Naive thymus-derived CD8-positive, alpha-beta T cell (primary cell): ENCODE results near the gene GRK6. TPM values are rescaled to one million over a fixed set of nuclear protein-coding genes. Genes with fewer than 3 reads are reported as not detected.

Experiments used
- ATAC-seq, 2 donors: fragments of 150-1000 bp; cut with Tn5 transposase in 1 of 2; sonication (Bioruptor Pico), chemical (Tn5 transposase) in 1 of 2; 1 replicate in 1 of 2; 2 replicates in 1 of 2; pipeline ENCODE4 v1.10.0; 2021; ENCODE audit warnings: mild to moderate bottlenecking in 2 of 2, moderate library complexity in 2 of 2
- POLR2A ChIA-PET: fragments of 350-600 bp; sonication (Branson Sonifier 250); formaldehyde crosslinking; loops from one replicate; lab custom pipeline; 2021; ENCODE audit warnings: antibody characterized with exemption; lab: Charles Lee
- DNase-seq, 10 donors: peaks; one replicate each; pipeline versions ENCODE4 v3.0.0 to v3.0.0-alpha.2; 2020 to 2022
- H3K27ac Mint-ChIP-seq, 10 donors: one replicate each; pipeline ENCODE4 v1.8.0; 2020 to 2022; ENCODE audit warnings: mild to moderate bottlenecking in 10 of 10, mixed read lengths in 10 of 10, moderate library complexity in 4 of 10, inconsistent platforms in 1 of 10
- H3K27me3 Mint-ChIP-seq, 5 donors: one replicate each; pipeline ENCODE4 v1.8.0; 2021 to 2022; ENCODE audit warnings: mixed read lengths in 5 of 5
- H3K36me3 Mint-ChIP-seq, 3 donors: one replicate each; pipeline ENCODE4 v1.8.0; 2020 to 2022; ENCODE audit warnings: mixed read lengths in 3 of 3, mild to moderate bottlenecking in 2 of 3, inconsistent platforms in 1 of 3
- H3K4me1 Mint-ChIP-seq, 4 donors: one replicate each; pipeline ENCODE4 v1.8.0; 2021 to 2022; ENCODE audit warnings: mixed read lengths in 4 of 4
- H3K4me3 Mint-ChIP-seq, 10 donors: one replicate each; pipeline ENCODE4 v1.8.0; 2020 to 2022; ENCODE audit warnings: mild to moderate bottlenecking in 10 of 10, mixed read lengths in 10 of 10, moderate library complexity in 6 of 10, inconsistent platforms in 1 of 10
- H3K9me3 Mint-ChIP-seq, 9 donors: one replicate each; pipeline ENCODE4 v1.8.0; 2020 to 2022; ENCODE audit warnings: mixed read lengths in 9 of 9, mild to moderate bottlenecking in 3 of 9, inconsistent platforms in 1 of 9, moderate library complexity in 1 of 9
- polyA plus RNA-seq, 3 donors: library from polyadenylated mRNA; unstranded; fragments of 300-500 nt; fragmentation: Illumina TruSeq; gene quantifications; one replicate each; pipeline ENCODE4 v1.2.3, GENCODE V29; 2021
- total RNA-seq, 8 experiments: library from RNA in 2 of 8; stranded (reverse) in 2 of 8; gene quantifications; one replicate each; pipeline ENCODE4 v1.2.3 and lab custom pipeline; 2021 to 2026

Gene GRK6
- total and polyA plus RNA-seq, 5 experiments from 2014 or later: 83.1 to 204 (median 176) TPM

DNA sequence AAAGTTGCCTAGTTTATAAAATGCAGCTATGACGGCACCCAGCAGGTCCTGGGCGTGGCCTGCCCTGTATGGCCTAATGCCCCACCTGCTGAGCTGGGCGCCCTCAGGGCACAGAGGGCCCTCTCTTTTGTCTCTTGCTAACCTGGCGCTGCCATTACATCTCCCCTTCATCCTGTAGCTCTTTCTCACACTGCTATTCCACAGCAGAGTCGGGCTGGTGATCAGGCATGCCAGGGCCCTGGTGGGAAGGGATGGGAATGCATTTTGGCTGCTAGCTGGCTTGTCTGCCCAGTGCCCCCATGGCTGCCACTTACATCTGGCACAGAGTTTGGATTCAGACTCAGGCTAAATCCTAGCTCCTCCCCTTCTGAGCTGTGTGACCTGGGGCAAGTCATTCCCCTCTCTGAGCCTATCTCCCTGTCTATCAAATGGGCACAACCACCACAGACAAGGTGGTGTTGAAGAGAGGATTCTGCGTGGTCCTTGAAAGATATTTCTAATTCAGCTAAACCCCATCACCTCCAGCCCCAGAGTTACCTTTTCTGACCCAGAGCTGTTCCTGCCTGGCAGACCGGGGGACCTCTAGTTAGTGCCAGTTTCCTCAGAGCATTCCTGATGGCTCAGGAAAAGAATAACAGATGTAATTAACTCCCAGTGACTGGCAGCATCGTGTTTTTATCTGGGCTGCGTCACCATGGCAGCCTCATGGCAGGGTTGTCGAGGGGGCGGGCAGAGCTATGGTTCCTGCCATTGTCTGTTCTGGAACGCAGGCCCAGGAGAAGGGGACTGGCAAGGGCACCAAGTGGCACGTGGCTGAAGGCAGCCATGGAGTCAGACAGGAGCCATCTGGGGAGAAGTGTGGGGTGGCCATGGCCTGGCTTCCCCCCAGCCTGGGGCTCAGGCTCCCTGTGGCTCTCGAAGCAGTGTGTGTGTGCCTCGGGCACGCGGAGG is 26.5 kb downstream of the GRK6 start:
- peak overlapping the region; percentile 18 to 89 (median 79) for H3K4me3 Mint-ChIP-seq
- H3K27ac Mint-ChIP-seq: peak overlapping the region in 9 of 10 donors; percentile 61 to 98 (median 70)
- no peak for DNase-seq
- H3K4me1 Mint-ChIP-seq: peaks cover 21 to 51% (median 38%) of the 10 kb centered on the region in 4 donors
- POLR2A ChIA-PET: interaction anchor here (0.8 to 25.4 kb wide), 8 partner anchors 9 to 83 kb away, joined by 3 to 1530 read pairs (median 4); partner anchors contain the start of genes F12, GRK6 and PRR7
- ATAC-seq: no peak
- no peaks in the 10 kb centered on the region for H3K9me3 Mint-ChIP-seq
- no peaks in the 10 kb centered on the region for H3K27me3 Mint-ChIP-seq
- H3K36me3 Mint-ChIP-seq: peaks cover 0 to 3% (median 0%) of the 10 kb centered on the region in 3 donors

DNA sequence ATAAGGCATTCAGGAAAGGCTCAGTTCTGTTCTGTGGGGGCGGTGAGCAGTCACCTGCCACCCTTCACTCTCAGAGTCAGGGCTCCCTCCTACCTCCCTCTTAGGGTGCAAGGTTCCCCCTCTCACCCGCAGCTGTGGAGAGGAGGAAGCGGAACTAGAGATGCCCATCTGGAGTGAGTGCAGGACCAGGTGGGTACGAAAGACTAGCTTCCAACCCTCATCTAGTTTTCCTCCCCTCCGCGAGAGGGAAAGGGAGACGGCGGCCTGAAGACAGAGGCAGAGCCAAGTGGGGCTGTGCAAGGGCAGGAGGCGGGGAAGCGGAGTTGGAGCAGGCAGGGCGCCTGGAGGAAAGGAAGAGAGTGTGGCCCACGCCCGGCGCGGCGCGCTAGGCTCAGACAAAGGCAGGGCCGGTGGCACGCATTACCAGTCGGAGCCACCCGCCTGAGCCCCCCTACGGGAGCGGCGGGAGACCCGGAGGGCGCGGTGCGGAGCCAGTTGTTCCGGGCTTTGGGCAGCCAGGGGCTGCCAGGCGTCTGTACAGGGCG is 27.4 kb downstream of the GRK6 start:
- no peaks in the 10 kb centered on the region for H3K9me3 Mint-ChIP-seq
- DNase-seq (no peak), ATAC-seq (peak; percentile 2)
- peak overlapping the region; percentile 67 to 98 (median 86) for H3K27ac Mint-ChIP-seq
- H3K4me1 Mint-ChIP-seq: peaks cover 14 to 42% (median 29%) of the 10 kb centered on the region in 4 donors
- peak overlapping the region; percentile 72 to 89 (median 80) for H3K4me3 Mint-ChIP-seq
- H3K36me3 Mint-ChIP-seq: peaks cover 0 to 3% (median 0%) of the 10 kb centered on the region in 3 donors
- no peaks in the 10 kb centered on the region for H3K27me3 Mint-ChIP-seq
- POLR2A ChIA-PET: interaction anchor here (1.1 to 25.4 kb wide), 7 partner anchors 10 to 82 kb away, joined by 3 to 1530 read pairs (median 58); partner anchors contain the start of genes DBN1, F12, GRK6 and PRR7

DNA sequence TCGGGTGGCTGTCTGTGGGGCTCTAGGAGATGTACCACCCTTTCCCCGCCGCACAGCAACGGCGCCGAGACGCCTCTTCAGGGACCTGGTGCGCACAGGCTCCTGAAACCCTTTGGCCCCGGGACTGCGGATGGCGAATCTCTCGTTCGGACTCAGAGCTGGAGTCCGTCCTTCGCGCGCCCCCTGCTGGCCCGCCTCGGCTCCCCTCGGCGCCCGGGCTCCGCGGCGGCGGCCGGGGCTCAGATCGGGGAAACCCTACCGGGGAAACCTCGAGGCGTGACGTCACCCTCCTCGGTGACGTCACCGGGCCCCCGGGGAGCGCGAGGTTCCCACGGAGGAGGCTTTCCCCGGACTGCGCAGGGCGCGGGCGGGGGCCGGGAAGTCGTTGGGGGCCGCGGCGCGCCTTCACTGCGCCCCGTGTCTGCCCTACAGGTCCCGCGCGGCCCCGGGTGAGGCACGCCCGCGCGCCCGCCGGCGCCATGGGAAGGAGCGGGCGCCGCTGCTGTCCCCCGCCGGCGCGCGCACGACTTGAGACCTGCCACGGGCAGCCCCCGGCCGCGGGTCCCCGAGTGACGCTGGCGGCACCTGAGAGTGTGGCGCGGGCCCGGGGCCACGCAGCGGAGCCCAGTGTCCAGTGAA is 28.0 kb downstream of the GRK6 start:
- Mint-ChIP-seq H3K9me3 (no peaks in the 10 kb centered on the region), H3K36me3 (peaks cover 0 to 3% (median 0%) of the 10 kb centered on the region in 3 donors)
- POLR2A ChIA-PET: interaction anchor here (0.7 to 25.4 kb wide), 18 partner anchors 11 to 146 kb away, joined by 3 to 1530 read pairs (median 7); partner anchors contain the start of genes DBN1, DOK3, F12 and GRK6

DNA sequence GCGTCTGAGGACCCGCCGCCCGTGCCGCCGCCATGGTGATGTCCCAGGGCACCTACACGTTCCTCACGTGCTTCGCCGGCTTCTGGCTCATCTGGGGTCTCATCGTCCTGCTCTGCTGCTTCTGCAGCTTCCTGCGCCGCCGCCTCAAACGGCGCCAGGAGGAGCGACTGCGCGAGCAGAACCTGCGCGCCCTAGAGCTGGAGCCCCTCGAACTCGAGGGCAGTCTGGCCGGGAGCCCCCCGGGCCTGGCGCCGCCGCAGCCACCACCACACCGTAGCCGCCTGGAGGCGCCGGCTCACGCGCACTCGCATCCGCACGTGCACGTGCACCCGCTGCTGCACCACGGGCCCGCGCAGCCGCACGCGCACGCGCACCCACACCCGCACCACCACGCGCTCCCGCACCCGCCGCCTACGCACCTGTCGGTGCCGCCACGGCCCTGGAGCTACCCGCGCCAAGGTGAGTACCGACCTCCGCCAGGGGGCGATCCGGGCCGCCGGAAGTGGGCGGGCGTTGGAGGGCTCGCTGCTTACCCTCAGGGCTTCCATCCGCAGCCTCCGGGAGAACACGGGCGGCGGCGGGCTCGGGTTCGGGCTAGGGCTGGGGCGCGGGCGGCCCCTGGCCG is 28.7 kb downstream of the GRK6 start:
- DNase-seq: peak; percentile 89 to 98 (median 94)
- no peaks in the 10 kb centered on the region for H3K27me3 Mint-ChIP-seq
- peak overlapping the region; percentile 33 to 93 (median 80) for H3K4me3 Mint-ChIP-seq
- peaks cover 0 to 3% (median 0%) of the 10 kb centered on the region in 3 donors for H3K36me3 Mint-ChIP-seq
- POLR2A ChIA-PET: interaction anchor here (0.7 to 25.4 kb wide), 21 partner anchors 10 to 146 kb away, joined by 3 to 1530 read pairs (median 5); partner anchors contain the start of genes DBN1, DOK3, F12 and GRK6
- no peaks in the 10 kb centered on the region for H3K9me3 Mint-ChIP-seq
- H3K27ac Mint-ChIP-seq: peak overlapping the region in 7 of 10 donors; percentile 65 to 98 (median 87)
- peaks cover 14 to 41% (median 28%) of the 10 kb centered on the region in 4 donors for H3K4me1 Mint-ChIP-seq
- peak; percentile 68 to 69 for ATAC-seq

More for the DNA sequence above, 28.0 kb downstream of the GRK6 start:
- no peaks in the 10 kb centered on the region for H3K27me3 Mint-ChIP-seq
- peaks cover 14 to 41% (median 28%) of the 10 kb centered on the region in 4 donors for H3K4me1 Mint-ChIP-seq
- peak overlapping the region in 8 of 10 donors; percentile 67 to 98 (median 90) for H3K27ac Mint-ChIP-seq
- H3K4me3 Mint-ChIP-seq: peak overlapping the region; percentile 33 to 93 (median 84)
- peak; percentile 84 to 98 (median 94) for DNase-seq
- peak; percentile 46 to 56 for ATAC-seq

DNA sequence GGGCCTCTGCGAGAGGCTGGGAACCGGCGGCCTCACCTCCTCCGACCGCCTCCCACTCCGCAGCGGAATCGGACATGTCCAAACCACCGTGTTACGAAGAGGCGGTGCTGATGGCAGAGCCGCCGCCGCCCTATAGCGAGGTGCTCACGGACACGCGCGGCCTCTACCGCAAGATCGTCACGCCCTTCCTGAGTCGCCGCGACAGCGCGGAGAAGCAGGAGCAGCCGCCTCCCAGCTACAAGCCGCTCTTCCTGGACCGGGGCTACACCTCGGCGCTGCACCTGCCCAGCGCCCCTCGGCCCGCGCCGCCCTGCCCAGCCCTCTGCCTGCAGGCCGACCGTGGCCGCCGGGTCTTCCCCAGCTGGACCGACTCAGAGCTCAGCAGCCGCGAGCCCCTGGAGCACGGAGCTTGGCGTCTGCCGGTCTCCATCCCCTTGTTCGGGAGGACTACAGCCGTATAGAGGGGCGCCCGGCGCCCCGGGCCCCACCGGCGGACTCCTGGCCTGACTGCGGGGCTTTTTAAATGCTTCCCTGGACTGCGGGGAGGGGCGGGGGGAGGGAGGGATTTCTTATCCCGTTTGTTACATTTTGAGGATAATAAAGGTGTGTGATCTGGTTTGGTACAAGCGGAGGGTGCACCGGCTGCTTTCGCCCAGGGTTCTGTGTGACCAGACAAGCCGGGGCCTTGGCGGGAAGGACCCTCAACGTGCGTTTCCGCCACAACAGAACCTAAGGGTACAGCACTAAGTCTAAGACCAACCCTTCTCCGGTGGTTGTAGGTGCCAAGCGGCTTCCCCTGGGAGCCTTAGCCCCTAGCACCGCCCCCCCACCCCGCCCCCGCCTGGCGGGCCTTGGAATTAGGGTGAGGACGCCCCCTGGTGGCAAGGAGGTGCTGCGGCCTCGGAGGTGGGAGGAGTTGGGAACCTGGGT is 29.4 kb downstream of the GRK6 start:
- H3K4me3 Mint-ChIP-seq: peak overlapping the region; percentile 79 to 94 (median 88)
- peaks cover 0 to 3% (median 0%) of the 10 kb centered on the region in 3 donors for H3K36me3 Mint-ChIP-seq
- peak; percentile 32 to 35 for ATAC-seq
- no peaks in the 10 kb centered on the region for H3K27me3 Mint-ChIP-seq
- peak; percentile 81 to 98 (median 90) for DNase-seq
- peak overlapping the region in 9 of 10 donors; percentile 75 to 98 (median 95) for H3K27ac Mint-ChIP-seq
- peaks cover 13 to 33% (median 27%) of the 10 kb centered on the region in 4 donors for H3K4me1 Mint-ChIP-seq
- no peaks in the 10 kb centered on the region for H3K9me3 Mint-ChIP-seq
- POLR2A ChIA-PET: interaction anchor here (0.7 to 25.4 kb wide), 20 partner anchors 9 to 147 kb away, joined by 3 to 1530 read pairs (median 6); partner anchors contain the start of genes DBN1, DOK3, F12 and GRK6

DNA sequence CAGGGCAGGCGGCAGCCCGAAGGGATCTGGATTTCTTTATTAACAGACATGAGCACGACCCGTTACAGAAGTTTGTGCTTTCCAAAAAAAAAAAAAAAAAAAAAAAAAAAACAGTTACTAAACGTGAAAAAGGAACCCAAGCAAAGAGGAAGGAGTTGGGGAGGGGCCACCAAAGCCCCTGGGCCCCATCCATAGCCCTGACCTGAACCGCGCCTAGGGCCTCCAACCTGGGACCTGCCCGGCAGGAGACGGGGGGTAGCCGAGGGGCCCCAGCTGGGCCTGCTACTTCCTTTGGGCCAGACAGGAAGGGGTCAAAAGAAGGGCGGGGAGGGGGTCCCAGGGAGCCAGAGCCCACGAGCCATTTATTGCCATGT is 30.1 kb downstream of the GRK6 start:
- no peaks in the 10 kb centered on the region for H3K9me3 Mint-ChIP-seq
- H3K36me3 Mint-ChIP-seq: peaks cover 0 to 3% (median 0%) of the 10 kb centered on the region in 3 donors
- peaks cover 16 to 36% (median 28%) of the 10 kb centered on the region in 4 donors for H3K4me1 Mint-ChIP-seq
- peak overlapping the region in 9 of 10 donors; percentile 79 to 94 (median 88) for H3K4me3 Mint-ChIP-seq
- H3K27me3 Mint-ChIP-seq: no peaks in the 10 kb centered on the region
- no peak for DNase-seq
- POLR2A ChIA-PET: interaction anchor here (1.5 to 25.4 kb wide), 6 partner anchors 13 to 141 kb away, joined by 5 to 1530 read pairs (median 72); partner anchors contain the start of genes DBN1, F12, GRK6 and PDLIM7
- peak overlapping the region in 8 of 10 donors; percentile 75 to 98 (median 95) for H3K27ac Mint-ChIP-seq
- no peak for ATAC-seq

DNA sequence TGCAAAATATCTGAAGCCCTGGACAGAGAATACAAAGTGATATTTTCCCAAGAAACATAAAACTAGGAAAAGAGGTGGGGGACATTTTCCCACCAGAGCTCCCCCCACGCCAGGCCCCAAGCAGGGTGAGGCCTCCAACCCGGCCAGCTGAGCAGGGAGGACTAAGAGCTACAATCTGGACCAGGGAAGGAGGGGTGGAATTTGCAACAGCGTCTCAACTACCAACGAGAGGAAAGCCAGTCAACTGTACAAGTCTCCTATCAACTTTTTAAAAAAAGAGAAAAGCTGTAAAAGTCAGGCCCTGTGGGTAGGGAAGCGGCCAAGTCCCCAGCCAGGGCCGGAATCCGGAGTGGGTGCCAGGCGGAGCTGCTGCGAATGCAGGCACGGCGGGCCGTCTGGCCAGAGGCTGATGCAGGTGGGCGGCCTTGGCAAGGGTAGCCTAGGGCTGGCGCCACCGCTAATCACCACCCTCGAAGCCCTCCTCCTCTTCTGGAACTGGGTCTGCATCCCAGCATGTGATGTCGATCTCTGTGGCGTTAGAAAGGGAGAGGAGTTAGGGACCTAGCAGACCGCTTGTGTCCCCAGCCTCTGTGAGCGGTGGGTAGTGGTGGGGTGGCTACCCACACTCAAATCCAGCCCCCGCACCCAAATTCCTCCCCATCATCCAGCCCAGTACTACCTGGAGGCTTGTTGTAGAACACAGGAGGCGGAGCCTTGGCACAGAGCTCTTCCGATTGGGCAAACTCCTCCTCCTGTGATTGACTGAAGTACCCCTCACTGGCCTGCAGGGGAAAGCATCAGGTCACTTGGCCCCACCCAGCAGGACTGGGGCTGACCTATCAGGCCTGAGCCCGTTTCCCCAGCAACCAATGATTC is 30.7 kb downstream of the GRK6 start:
- POLR2A ChIA-PET: interaction anchor here (1.0 to 25.4 kb wide), 7 partner anchors 13 to 86 kb away, joined by 3 to 1530 read pairs (median 58); partner anchors contain the start of genes DBN1, F12, GRK6 and PDLIM7
- H3K27me3 Mint-ChIP-seq: no peaks in the 10 kb centered on the region
- H3K9me3 Mint-ChIP-seq: no peaks in the 10 kb centered on the region
- H3K4me1 Mint-ChIP-seq: peaks cover 14 to 36% (median 30%) of the 10 kb centered on the region in 4 donors
- peak overlapping the region in 5 of 10 donors; percentile 56 to 85 (median 77) for H3K27ac Mint-ChIP-seq
- H3K4me3 Mint-ChIP-seq: peak overlapping the region in 6 of 10 donors; percentile 5 to 63 (median 43)
- DNase-seq (peak in 6 of 10 donors; percentile 38 to 50 (median 46)), ATAC-seq (no peak)
- peaks cover 0 to 3% (median 0%) of the 10 kb centered on the region in 3 donors for H3K36me3 Mint-ChIP-seq

DNA sequence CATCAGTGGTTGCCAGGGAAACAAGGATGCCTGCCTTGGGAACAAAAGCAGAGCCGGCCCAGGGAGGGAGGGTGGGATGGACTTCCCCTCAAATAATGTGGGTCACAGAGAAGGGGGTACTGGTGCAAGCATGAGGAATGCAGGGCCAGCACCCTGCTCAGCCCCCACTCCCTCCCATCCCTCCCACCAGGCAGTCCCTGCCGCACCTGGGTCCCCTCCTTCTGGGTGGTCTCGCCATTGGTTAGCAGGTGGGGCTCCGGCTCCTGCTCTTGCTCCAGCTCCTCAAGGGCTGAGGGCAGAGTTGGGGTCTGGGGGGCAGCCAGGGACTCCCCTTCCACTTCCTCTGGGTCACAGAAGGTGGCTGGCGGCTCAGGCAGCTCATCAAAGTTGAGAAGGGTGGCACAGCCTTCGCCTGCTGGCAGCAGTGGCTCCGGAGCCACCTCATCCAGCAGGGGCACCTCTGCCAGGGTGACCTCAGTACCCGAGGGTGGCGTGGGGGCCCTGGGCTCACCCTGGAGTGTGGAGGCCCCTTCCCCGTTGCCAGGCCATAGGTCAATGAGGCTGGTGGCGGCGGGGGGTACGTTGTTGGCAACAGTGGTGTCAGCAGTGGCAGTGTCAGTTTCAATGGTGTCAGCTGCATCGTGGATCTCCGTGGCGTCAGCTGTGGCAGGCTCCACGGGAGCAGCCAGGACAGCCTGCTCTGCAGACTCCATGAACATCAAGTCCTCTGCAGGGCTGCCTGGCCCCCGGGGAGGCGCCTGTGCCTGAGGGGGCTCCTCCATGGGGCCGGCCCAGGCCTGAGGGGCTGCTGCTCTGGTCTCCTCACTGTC is 31.6 kb downstream of the GRK6 start:
- no peak overlapping the region for H3K4me3 Mint-ChIP-seq

DNA sequence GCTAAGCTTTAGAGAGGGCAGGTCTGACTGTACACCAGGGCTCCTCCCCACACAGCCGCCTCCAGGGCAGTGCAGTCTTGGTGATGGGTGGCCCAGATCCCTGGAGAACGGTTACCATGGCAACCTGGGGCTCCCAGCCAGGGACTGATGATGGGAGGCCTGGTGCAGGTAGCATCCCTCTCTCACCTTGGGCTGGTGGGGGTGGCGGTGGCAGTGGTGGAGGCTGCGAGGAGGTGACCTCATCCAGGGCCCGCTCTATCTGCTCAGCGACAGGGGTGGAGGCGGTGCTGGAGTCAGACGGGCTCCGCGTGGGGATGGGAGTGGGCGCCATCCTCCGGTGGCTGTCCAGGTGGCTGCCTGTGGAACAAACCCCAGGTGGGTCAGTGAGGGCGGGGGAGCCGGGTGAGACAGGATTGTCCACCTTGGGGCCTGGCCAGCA is 32.5 kb downstream of the GRK6 start:
- peak overlapping the region in 1 of 10 donors; percentile 34 for H3K27ac Mint-ChIP-seq
- no peak overlapping the region for H3K4me3 Mint-ChIP-seq
- H3K9me3 Mint-ChIP-seq: no peaks in the 10 kb centered on the region
- DNase-seq (no peak), ATAC-seq (no peak)
- POLR2A ChIA-PET: interaction anchor here (1.4 to 25.4 kb wide), 4 partner anchors 13 to 69 kb away, joined by 4 to 1530 read pairs (median 72); partner anchors contain the start of genes DBN1, F12 and GRK6
- peaks cover 12 to 30% (median 23%) of the 10 kb centered on the region in 4 donors for H3K4me1 Mint-ChIP-seq
- peaks cover 0 to 3% (median 0%) of the 10 kb centered on the region in 3 donors for H3K36me3 Mint-ChIP-seq
- H3K27me3 Mint-ChIP-seq: no peaks in the 10 kb centered on the region

More for the DNA sequence above, 31.6 kb downstream of the GRK6 start:
- Mint-ChIP-seq H3K27me3 (no peaks in the 10 kb centered on the region), H3K9me3 (no peaks in the 10 kb centered on the region), H3K4me1 (peaks cover 15 to 39% (median 28%) of the 10 kb centered on the region in 4 donors), H3K27ac (peak overlapping the region in 3 of 10 donors; percentile 71 to 84 (median 77)), H3K36me3 (peaks cover 0 to 3% (median 0%) of the 10 kb centered on the region in 3 donors)
- ATAC-seq (no peak), DNase-seq (peak in 1 of 10 donors; percentile 16)
- POLR2A ChIA-PET: interaction anchor here (1.0 to 25.4 kb wide), 7 partner anchors 14 to 87 kb away, joined by 3 to 1530 read pairs (median 43); partner anchors contain the start of genes DBN1, F12, GRK6 and PDLIM7
